ENCODE results near the gene RECQL. TPM values are rescaled to one million over a fixed set of nuclear protein-coding genes. Genes with fewer than 3 reads are reported as not detected.
"Not testable (repeated sequence)": the region's sequence is repeated elsewhere in the genome, so short reads cannot be mapped to it uniquely, and the experiment has no call there.

RECQL gene
- total and polyA plus RNA-seq, 8 donors: 4.8 to 17.1 (median 7.8) TPM

DNA sequence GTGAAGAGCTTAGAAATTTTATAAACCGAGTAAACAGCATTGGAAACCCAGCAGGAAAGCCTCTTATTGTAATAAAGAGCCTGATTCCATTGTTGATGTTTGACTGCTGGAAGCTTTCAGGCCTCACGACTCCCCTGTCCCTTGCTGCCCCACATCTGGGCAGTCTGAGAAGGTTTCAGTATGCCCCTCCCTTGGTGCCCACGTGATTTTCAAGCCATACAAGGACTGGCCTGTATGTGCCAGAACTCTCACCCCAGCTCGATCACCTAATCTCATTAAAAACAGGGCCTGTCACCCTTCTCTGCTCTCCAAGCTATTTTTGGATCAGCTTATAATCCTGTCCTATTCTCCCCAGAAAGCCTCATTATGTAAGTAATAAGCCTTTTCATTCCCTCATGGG, 71.4 kb downstream of the RECQL start:
- Histone ChIP-seq H3K9me3 (no peaks in the 10 kb centered on the region), H3K27me3 (no peaks in the 10 kb centered on the region), H3K4me1 (no peaks in the 10 kb centered on the region), H3K4me3 (no peak overlapping the region), H3K27ac (no peak overlapping the region), H3K36me3 (no peaks in the 10 kb centered on the region)
- intact Hi-C loops (cut with DNase I): no loop called here
- WGBS, 2 donors: 47 to 56% methylated on average over 4 of the region's 4 CpGs
- FAIRE-seq (no peak), ATAC-seq (no peak), DNase-seq (no peak)
- TF ChIP-seq, protein P1, sequence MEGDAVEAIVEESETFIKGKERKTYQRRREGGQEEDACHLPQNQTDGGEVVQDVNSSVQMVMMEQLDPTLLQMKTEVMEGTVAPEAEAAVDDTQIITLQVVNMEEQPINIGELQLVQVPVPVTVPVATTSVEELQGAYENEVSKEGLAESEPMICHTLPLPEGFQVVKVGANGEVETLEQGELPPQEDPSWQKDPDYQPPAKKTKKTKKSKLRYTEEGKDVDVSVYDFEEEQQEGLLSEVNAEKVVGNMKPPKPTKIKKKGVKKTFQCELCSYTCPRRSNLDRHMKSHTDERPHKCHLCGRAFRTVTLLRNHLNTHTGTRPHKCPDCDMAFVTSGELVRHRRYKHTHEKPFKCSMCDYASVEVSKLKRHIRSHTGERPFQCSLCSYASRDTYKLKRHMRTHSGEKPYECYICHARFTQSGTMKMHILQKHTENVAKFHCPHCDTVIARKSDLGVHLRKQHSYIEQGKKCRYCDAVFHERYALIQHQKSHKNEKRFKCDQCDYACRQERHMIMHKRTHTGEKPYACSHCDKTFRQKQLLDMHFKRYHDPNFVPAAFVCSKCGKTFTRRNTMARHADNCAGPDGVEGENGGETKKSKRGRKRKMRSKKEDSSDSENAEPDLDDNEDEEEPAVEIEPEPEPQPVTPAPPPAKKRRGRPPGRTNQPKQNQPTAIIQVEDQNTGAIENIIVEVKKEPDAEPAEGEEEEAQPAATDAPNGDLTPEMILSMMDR (IDR thresholded peaks at IDR 0.05): no peak

DNA sequence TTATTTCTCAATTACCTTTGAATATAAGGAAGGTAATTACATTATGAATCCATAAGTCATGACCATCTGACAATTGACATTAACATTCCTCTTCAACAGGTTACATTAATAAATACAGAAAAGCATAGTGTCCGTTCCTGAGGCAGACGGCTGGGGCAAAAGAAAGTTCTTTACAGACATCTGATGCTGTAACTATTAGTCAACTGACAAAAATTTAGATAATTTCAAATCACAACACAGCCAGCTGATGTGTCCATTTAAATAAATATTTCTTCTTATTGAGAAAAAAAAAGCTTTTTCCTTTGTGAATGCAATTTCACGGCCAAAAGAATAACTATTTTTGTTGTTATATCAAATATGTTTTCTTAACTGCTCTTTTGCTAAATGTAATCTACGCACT, 73.2 kb downstream of the RECQL start:
- no peaks in the 10 kb centered on the region for H3K36me3 ChIP-seq
- 66 to 82% methylated on average over 4 of the region's 4 CpGs for WGBS, 2 donors
- no peak for FAIRE-seq

DNA sequence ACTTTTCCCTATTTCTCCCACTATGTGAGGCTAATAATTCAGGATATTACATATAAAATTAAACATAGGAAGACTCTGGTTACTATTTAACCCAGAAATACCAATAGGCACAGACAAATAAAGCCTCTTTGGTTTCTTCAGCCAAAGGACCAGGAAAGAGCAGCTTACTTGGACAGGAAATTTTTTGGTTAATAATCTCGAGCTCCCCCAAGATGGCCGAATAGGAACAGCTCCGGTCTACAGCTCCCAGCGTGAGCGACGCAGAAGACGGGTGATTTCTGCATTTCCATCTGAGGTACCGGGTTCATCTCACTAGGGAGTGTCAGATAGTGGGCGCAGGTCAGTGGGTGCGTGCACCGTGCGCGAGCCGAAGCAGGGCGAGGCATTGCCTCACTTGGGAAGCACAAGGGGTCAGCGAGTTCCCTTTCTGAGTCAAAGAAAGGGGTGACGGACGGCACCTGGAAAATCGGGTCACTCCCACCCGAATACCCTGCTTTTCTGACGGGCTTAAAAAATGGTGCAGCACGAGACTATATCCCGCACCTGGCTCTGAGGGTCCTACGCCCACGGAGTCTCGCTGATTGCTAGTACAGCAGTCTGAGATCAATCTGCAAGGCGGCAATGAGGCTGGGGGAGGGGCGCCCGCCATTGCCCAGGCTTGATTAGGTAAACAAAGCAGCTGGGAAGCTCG, 82.3 kb downstream of the RECQL start:
- H3K4me1 ChIP-seq; H3K27me3 ChIP-seq; H3K36me3 ChIP-seq; FAIRE-seq; H3K27ac ChIP-seq; DNase-seq; intact Hi-C loops (cut with DNase I); H3K9me3 ChIP-seq; H3K4me3 ChIP-seq; ATAC-seq: not testable (repeated sequence)
- WGBS, 2 donors: 78 to 85% methylated on average over 29 to 30 of the region's 30 CpGs

More for the DNA sequence above, 73.2 kb downstream of the RECQL start:
- TF ChIP-seq, protein P1 (IDR thresholded peaks at IDR 0.05): no peak
- DNase-seq: no peak
- Histone ChIP-seq H3K9me3 (no peaks in the 10 kb centered on the region), H3K27ac (no peak overlapping the region), H3K27me3 (no peaks in the 10 kb centered on the region), H3K4me1 (no peaks in the 10 kb centered on the region), H3K4me3 (no peak overlapping the region)
- ATAC-seq: no peak
- intact Hi-C loops (cut with DNase I): no loop called here

Other genes with a start within 250 kb of the RECQL start
- under 1 TPM in 5 of 6 donors, not detected in 1; 0.04 to 0.34 (median 0.09) TPM for gene SLCO1A2, start 166.7 kb downstream of the RECQL start, total RNA-seq
- gene SLCO1A2, start 166.7 kb downstream of the RECQL start, polyA plus RNA-seq: under 1 TPM in 1 of 2 donors, not detected in 1; 0.21 TPM
- gene IAPP, start 128.7 kb downstream of the RECQL start, total RNA-seq: 100 to 1,000 TPM in 2 of 6 donors, 10 to 100 TPM in 3, 1 to 10 TPM in 1; 2.2 to 449 (median 30.7) TPM
- gene IAPP, start 128.7 kb downstream of the RECQL start, polyA plus RNA-seq: 1,000 to 10,000 TPM in 1 of 2 donors, 100 to 1,000 TPM in 1; 121 to 1,679 TPM
- gene PYROXD1, start 64.0 kb downstream of the RECQL start, total RNA-seq: 10 to 100 TPM; 11.4 to 31.0 (median 17.1) TPM
- gene PYROXD1, start 64.0 kb downstream of the RECQL start, polyA plus RNA-seq: 10 to 100 TPM; 10.9 to 14.1 TPM
- gene GOLT1B, start 154 bp upstream of the RECQL start, total RNA-seq: 10 to 100 TPM; 11.1 to 25.5 (median 17.9) TPM
- 10 to 100 TPM; 10.5 to 15.4 TPM for gene GOLT1B, start 154 bp upstream of the RECQL start, polyA plus RNA-seq
- 10 to 100 TPM; 11.7 to 31.0 (median 28.3) TPM for gene SPX, start 24.7 kb upstream of the RECQL start, total RNA-seq
- gene SPX, start 24.7 kb upstream of the RECQL start, polyA plus RNA-seq: 10 to 100 TPM; 12.1 to 13.4 TPM
- not detected for gene GYS2, start 103.2 kb upstream of the RECQL start, total RNA-seq
- gene GYS2, start 103.2 kb upstream of the RECQL start, polyA plus RNA-seq: not detected
- gene LDHB, start 156.2 kb upstream of the RECQL start, total RNA-seq: 100 to 1,000 TPM; 216 to 364 (median 247) TPM
- gene LDHB, start 156.2 kb upstream of the RECQL start, polyA plus RNA-seq: 100 to 1,000 TPM in 1 of 2 donors, 10 to 100 TPM in 1; 97.6 to 108 TPM